Tibial nerve (tissue), 4 donors: ENCODE data around the gene ATP2A2. TPM values are rescaled to one million over a fixed set of nuclear protein-coding genes. Genes with fewer than 3 reads are reported as not detected.

Source experiments
- DNase-seq, 2 donors: peaks; one replicate each; pipeline ENCODE4 v3.0.0-alpha.2; 2019; ENCODE audit warnings: low spot score in 2 of 2
- H3K27ac ChIP-seq, 4 donors: fragments of 200-600 bp; sonication (generic) in 3 of 4; one replicate each; pipeline ENCODE4 v1.5.1; 2017 to 2019; ENCODE audit warnings: mild to moderate bottlenecking in 1 of 4
- H3K27me3 ChIP-seq, 2 donors: fragments of 200-600 bp; sonication (generic) in 1 of 2; one replicate each; pipeline versions ENCODE4 v1.5.1 to v1.6.0; 2017 to 2019
- H3K36me3 ChIP-seq, 3 donors: fragments of 200-600 bp; sonication (generic); one replicate each; pipeline ENCODE4 v1.5.1; 2018 to 2019
- H3K4me1 ChIP-seq, 4 donors: fragments of 200-600 bp; sonication (generic) in 3 of 4; one replicate each; pipeline ENCODE4 v1.5.1; 2017 to 2019
- H3K4me3 ChIP-seq, 4 donors: fragments of 200-600 bp; sonication (generic) in 3 of 4; one replicate each; pipeline ENCODE4 v1.5.1; 2017 to 2019; ENCODE audit warnings: mild to moderate bottlenecking in 1 of 4, moderate library complexity in 1 of 4
- H3K9me3 ChIP-seq, 4 donors: fragments of 200-600 bp; sonication (generic) in 3 of 4; one replicate each; pipeline ENCODE4 v1.5.1; 2017 to 2019
- CTCF ChIP-seq, 5 experiments: fragments of 200-600 bp in 3 of 5; fragments of 450-650 bp in 2 of 5; sonication (generic) in 3 of 5; IDR thresholded peaks; one replicate each; pipeline ENCODE4 v1.5.1; 2016 to 2019; ENCODE audit warnings: antibody characterized with exemption in 5 of 5, mild to moderate bottlenecking in 3 of 5, moderate library complexity in 2 of 5
- EP300 ChIP-seq, 2 donors: sonication (generic); formaldehyde crosslinking; IDR thresholded peaks; one replicate each; pipeline ENCODE4 v1.6.1; 2017; ENCODE audit warnings: antibody characterized with exemption in 2 of 2, mild to moderate bottlenecking in 1 of 2
- POLR2A ChIP-seq, 2 donors: fragments of 450-650 bp; IDR thresholded peaks; one replicate each; pipeline ENCODE4 v1.6.1; 2017; ENCODE audit warnings: antibody characterized with exemption in 2 of 2, mild to moderate bottlenecking in 2 of 2, moderate library complexity in 2 of 2
- WGBS, 2 donors: methylation state at CpG; one replicate each; pipeline ENCODE4 v1.1.5; 2018; 5-methylcytosine and 5-hydroxymethylcytosine counted together
- total RNA-seq, 4 donors: library from RNA; depleted of rRNA; stranded (reverse); fragments of >200 nt; gene quantifications; one replicate each; pipeline ENCODE4 v1.1.0, GENCODE V29; 2016

The ATP2A2 gene
- 100 to 1,000 TPM in 2 of 4 donors, 10 to 100 TPM in 2; 77.8 to 106 (median 90.1) TPM for total RNA-seq

GRCh38 chr12:110280779-110281548 lies at the start of gene ATP2A2:
ATP2A2 (plus strand) TSS chr12:110281247; CDS start chr12:110281790, 543 bp downstream.
- TF ChIP-seq POLR2A (IDR thresholded peaks at IDR 0.05), result peak; percentile 82 to 91
- peak in 1 of 2 donors; percentile 90 for TF ChIP-seq EP300 (IDR thresholded peaks at IDR 0.05)
- TF ChIP-seq CTCF (IDR thresholded peaks at IDR 0.05), result peak in 2 of 5 experiments; percentile 6 to 25
- Histone ChIP-seq H3K36me3 (no peaks in the 10 kb centered on the region), H3K4me3 (peak within 1 kb of the TSS; percentile 87 to 98 (median 92)), H3K9me3 (no peaks in the 10 kb centered on the region), H3K27ac (peak within 1 kb of the TSS; percentile 96 to 99 (median 98)), H3K27me3 (no peaks in the 10 kb centered on the region), H3K4me1 (peaks cover 0 to 49% (median 27%) of the 10 kb centered on the region in 4 donors)
- WGBS, 2 donors, result 1% methylated on average over 57 of the region's 108 CpGs; no CpG with 5 or more reads in 1 of the 2 donors
- peak; percentile 71 to 80 for DNase-seq

GRCh38 chr12:110233212-110233903 lies 47.7 kb upstream of the ATP2A2 start:
- H3K27ac ChIP-seq, result no peak overlapping the region
- WGBS, 2 donors, result 81 to 82% methylated on average over 6 of the region's 6 CpGs
- DNase-seq, result no peak
- H3K4me1 ChIP-seq, result peaks cover 0 to 12% (median 0%) of the 10 kb centered on the region in 4 donors
- no peak overlapping the region for H3K4me3 ChIP-seq
- no peaks in the 10 kb centered on the region for H3K27me3 ChIP-seq
- no peaks in the 10 kb centered on the region for H3K36me3 ChIP-seq
- TF ChIP-seq EP300 (IDR thresholded peaks at IDR 0.05), result no peak
- no peak for TF ChIP-seq POLR2A (IDR thresholded peaks at IDR 0.05)
- no peak for TF ChIP-seq CTCF (IDR thresholded peaks at IDR 0.05)
- H3K9me3 ChIP-seq, result no peaks in the 10 kb centered on the region

GRCh38 chr12:110234331-110234751 lies 46.7 kb upstream of the ATP2A2 start:
- H3K4me3 ChIP-seq, result no peak overlapping the region
- H3K9me3 ChIP-seq, result no peaks in the 10 kb centered on the region
- no peak for TF ChIP-seq EP300 (IDR thresholded peaks at IDR 0.05)
- no peaks in the 10 kb centered on the region for H3K36me3 ChIP-seq
- peaks cover 0 to 12% (median 0%) of the 10 kb centered on the region in 4 donors for H3K4me1 ChIP-seq
- DNase-seq, result no peak
- H3K27me3 ChIP-seq, result no peaks in the 10 kb centered on the region
- H3K27ac ChIP-seq, result peak overlapping the region in 2 of 4 donors; percentile 10 to 26
- 20 to 32% methylated on average over 2 of the region's 2 CpGs for WGBS, 2 donors

- no peak for TF ChIP-seq POLR2A (IDR thresholded peaks at IDR 0.05)
- TF ChIP-seq CTCF (IDR thresholded peaks at IDR 0.05), result no peak
- no peak for TF ChIP-seq EP300 (IDR thresholded peaks at IDR 0.05)
- Histone ChIP-seq H3K4me3 (no peak overlapping the region), H3K9me3 (no peaks in the 10 kb centered on the region), H3K27ac (peak overlapping the region in 2 of 4 donors; percentile 11 to 26), H3K27me3 (no peaks in the 10 kb centered on the region), H3K36me3 (no peaks in the 10 kb centered on the region), H3K4me1 (peaks cover 0 to 12% (median 0%) of the 10 kb centered on the region in 4 donors)
- DNase-seq, result no peak
- 30 to 36% methylated on average over 3 of the region's 3 CpGs for WGBS, 2 donors
Measured at GRCh38 chr12:110234755-110235154, 46.3 kb upstream of the ATP2A2 start.

- Histone ChIP-seq H3K27ac (peak overlapping the region in 1 of 4 donors; percentile 11), H3K9me3 (no peaks in the 10 kb centered on the region), H3K36me3 (no peaks in the 10 kb centered on the region), H3K4me3 (no peak overlapping the region), H3K27me3 (no peaks in the 10 kb centered on the region), H3K4me1 (peaks cover 0 to 12% (median 0%) of the 10 kb centered on the region in 4 donors)
- TF ChIP-seq CTCF (IDR thresholded peaks at IDR 0.05), result no peak
- no peak for TF ChIP-seq EP300 (IDR thresholded peaks at IDR 0.05)
- TF ChIP-seq POLR2A (IDR thresholded peaks at IDR 0.05), result no peak
- DNase-seq, result no peak
- 60 to 67% methylated on average over 1 of the region's 1 CpG for WGBS, 2 donors
Measured at GRCh38 chr12:110235383-110235782, 45.7 kb upstream of the ATP2A2 start.
